GM12891 (cell line): Measurements from ENCODE around the gene NPFF.
A peak's percentile ranks its signal among the peaks of the same experiment; 100 is the strongest.

Source experiments
- DNase-seq: peaks from one replicate; pipeline ENCODE4 v3.0.0; 2011; ENCODE audit warnings: low spot score; ENCODE audit not compliant: insufficient read length
- FAIRE-seq: peaks from 2 replicates; lab custom pipeline; 2011; peaks lifted over from hg19 to GRCh38; lab: Jason Lieb, UNC
- PAX5 ChIP-seq: IDR thresholded peaks from 2 replicates; pipeline ENCODE4 v1.6.1; 2011; ENCODE audit warnings: low read length, moderate library complexity, mild to moderate bottlenecking; ENCODE audit not compliant: insufficient read depth, severe bottlenecking
- POLR2A ChIP-seq: IDR thresholded peaks from 2 replicates; pipeline ENCODE4 v1.6.1; 2011; ENCODE audit warnings: low read depth, low read length, control low read depth
- POLR2AphosphoS5 ChIP-seq: IDR thresholded peaks from 2 replicates; pipeline ENCODE4 v1.6.1; 2011; ENCODE audit warnings: low read depth, low read length, control low read depth
- POU2F2 ChIP-seq: IDR thresholded peaks from 2 replicates; pipeline ENCODE4 v1.6.1; 2011; ENCODE audit warnings: low read depth, mild to moderate bottlenecking, control low read depth, low read length, moderate library complexity
- SPI1 ChIP-seq: IDR thresholded peaks from 2 replicates; pipeline ENCODE4 v1.6.1; 2011; ENCODE audit warnings: low read depth, low read length, control low read depth
- TAF1 ChIP-seq: IDR thresholded peaks from 2 replicates; pipeline ENCODE4 v1.6.1; 2011; ENCODE audit warnings: low read depth, low read length, control low read depth

Gene NPFF

DNA sequence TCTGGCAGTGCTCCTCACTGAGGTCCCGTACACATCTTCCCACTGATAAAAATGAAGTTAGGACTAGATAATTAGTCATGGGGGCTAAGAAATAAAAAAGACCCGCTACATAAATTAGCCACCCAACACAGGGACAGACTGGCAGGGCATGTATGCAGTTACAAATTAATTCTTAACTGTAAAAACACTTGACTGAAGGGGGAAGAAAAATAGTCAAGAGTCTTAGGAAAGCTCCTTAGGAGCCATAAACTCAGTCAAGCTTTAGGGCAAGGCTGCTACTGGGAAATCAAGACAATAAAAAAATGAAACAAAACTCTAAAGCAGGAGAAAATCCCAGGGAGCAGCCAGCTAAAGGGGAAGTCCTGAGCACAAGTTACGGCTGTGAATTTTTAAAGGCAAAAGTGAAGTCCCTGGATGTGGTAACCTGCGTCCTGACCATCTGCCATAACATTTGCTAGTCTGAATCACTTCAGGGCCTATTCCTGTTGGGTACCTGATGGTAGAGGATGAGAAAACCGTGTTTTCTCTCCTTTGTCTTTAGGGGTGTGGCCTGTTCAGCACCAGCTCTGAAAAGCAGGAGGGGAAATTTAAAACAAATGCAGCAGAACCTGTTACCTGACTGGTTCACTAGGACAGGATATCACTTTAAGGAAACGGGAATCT lies 7.5 kb upstream of the NPFF start:
- FAIRE-seq = no peak
- TF ChIP-seq PAX5 (no peak), POU2F2 (no peak), POLR2A (no peak), SPI1 (no peak), TAF1 (no peak), POLR2AphosphoS5 (no peak)
- DNase-seq = no peak

DNA sequence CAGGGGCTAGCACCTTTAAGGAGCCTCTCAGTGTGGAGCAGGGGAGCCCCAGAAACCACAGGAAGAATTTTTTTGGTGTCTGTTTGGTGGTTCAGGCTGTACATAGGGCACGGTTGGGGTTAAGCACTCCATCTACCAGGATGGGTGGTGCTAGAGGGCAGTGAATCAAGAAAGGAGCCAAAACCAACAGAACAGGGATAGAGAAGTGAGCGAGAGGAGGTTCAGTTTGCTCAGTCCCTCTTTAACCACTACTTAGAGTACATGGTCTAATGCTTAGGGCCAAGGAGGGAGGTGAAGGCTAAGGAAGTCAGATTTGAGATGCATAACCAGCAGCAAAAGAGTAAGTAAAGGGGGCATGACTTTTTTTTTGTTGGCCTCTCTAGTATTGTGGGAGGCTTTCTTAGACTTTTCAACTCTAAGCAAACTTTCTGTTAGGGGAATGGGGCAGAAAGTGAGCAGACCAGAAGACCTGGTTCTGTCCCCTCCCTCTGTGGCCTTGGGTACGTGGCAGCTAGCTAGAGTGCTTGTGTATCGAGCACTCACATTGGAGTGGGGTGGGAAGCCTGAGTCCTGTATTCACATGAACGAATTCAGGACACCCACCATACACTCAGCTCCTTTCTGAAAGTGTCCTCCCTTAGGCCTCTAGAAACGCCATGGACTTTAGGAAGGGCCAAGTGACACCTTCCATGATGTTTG lies 6.6 kb upstream of the NPFF start:
- no peak for FAIRE-seq

DNA sequence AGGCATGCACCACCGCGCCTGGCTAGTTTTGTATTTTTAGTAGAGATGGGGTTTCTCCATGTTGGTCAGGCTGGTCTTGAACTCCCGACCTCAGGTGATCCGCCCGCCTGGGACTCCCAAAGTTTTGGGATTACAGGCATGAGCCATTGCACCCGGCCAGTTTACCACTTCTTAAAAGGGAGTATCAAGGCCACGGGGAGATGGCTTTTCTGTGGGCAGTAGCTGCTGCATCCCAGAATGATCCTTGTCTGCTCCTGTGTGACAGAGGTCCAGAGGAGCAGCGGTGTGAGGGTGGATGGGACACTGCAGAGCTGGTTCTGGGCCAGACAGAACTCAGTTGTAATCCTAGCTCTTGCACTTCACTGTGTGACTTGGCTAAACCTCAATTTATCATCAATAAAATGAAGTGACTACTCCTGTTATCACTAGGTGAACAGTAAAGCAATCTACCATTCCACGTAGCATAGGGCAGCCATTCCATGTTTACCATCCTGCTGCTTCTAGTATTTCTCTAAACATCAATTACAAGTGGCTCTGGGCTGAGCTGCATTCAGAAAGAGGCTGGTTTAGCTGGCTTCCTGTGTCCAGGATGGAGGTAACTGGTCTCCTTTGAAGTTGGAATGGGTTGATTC lies 3.0 kb upstream of the NPFF start:
- no peak for DNase-seq
- TF ChIP-seq SPI1 (no peak), POLR2A (no peak), POLR2AphosphoS5 (no peak), POU2F2 (no peak), PAX5 (no peak), TAF1 (no peak)
- no peak for FAIRE-seq

More for the DNA sequence above, 6.6 kb upstream of the NPFF start:
- TF ChIP-seq POU2F2 = no peak
- TF ChIP-seq PAX5 = no peak
- TF ChIP-seq SPI1 = no peak
- TF ChIP-seq POLR2AphosphoS5 = no peak
- no peak for TF ChIP-seq POLR2A
- TF ChIP-seq TAF1 = no peak
- no peak for DNase-seq

DNA sequence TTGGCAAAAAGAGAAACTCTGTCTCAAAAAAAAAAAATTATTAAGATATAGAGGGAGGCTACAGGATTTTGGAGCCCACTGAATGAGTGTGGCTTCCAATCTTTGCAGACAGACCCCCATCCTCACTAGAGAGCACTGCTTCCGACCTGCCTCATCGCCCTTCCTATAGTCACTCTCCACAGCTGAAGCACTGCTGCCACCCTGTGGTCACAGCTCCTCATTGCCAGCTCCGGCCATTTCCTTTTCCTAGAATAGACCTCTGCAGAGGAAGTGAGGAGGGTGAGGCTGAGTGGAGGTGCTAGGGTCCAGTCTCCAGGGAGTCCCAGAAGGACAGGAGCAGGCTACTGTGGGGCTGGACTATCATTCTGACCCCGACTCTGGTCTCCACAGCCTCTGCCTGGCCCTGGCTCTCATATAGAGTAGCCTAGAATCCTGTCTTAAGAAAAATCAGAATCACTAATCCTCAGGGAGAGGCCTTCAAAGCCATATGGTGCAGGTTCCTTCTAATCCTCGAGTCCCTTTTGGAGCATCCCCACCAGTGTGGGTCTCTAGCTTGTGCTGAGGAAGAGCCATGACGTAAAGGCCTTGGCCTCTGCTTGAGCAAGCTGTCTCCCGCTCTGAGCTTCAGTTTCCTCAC lies 1.4 kb upstream of the NPFF start:
- DNase-seq (peak; percentile 66), FAIRE-seq (peak; percentile 93)
- TF ChIP-seq POLR2A (no peak), SPI1 (peak; percentile 85)

DNA sequence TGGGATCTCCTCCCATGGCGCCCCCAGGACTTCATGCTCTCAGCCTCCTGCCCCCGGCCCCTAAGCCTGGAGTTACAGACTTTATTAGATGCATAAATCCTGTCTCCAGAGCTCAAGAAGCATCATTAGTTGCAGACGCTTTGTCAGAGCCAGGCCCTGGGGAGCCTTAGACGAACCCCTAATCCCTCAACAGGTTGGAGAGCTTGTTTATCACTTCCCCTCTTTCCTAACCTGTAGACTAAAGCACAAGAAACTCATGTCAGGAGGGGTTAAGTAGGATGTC lies 260 bp upstream of the NPFF start:
- no peak for TF ChIP-seq POLR2AphosphoS5
- TF ChIP-seq SPI1 = no peak
- TF ChIP-seq PAX5 = no peak
- no peak for TF ChIP-seq POU2F2
- TF ChIP-seq POLR2A = no peak
- no peak for TF ChIP-seq TAF1
- DNase-seq (no peak), FAIRE-seq (no peak)

DNA sequence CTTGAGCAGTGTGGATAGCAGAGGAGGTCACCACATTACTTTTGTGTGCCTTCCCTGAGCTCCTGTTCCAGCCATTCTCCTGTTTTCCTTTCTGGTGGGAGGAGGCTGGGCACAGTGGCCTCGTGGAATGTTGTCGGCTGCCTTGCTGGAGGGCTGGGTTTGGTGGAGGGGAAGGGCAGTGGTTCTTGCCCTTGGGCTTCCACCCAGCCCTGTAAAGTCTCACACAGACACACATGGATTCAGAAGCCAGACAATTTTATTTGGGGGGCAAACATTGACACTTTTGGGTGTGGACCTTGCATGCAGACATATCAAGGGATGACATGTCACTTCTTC lies 866 bp downstream of the NPFF start:
- no peak for TF ChIP-seq POU2F2
- TF ChIP-seq POLR2A = no peak
- TF ChIP-seq SPI1 = no peak
- no peak for TF ChIP-seq PAX5
- TF ChIP-seq POLR2AphosphoS5 = no peak
- no peak for TF ChIP-seq TAF1
- DNase-seq (no peak), FAIRE-seq (no peak)

DNA sequence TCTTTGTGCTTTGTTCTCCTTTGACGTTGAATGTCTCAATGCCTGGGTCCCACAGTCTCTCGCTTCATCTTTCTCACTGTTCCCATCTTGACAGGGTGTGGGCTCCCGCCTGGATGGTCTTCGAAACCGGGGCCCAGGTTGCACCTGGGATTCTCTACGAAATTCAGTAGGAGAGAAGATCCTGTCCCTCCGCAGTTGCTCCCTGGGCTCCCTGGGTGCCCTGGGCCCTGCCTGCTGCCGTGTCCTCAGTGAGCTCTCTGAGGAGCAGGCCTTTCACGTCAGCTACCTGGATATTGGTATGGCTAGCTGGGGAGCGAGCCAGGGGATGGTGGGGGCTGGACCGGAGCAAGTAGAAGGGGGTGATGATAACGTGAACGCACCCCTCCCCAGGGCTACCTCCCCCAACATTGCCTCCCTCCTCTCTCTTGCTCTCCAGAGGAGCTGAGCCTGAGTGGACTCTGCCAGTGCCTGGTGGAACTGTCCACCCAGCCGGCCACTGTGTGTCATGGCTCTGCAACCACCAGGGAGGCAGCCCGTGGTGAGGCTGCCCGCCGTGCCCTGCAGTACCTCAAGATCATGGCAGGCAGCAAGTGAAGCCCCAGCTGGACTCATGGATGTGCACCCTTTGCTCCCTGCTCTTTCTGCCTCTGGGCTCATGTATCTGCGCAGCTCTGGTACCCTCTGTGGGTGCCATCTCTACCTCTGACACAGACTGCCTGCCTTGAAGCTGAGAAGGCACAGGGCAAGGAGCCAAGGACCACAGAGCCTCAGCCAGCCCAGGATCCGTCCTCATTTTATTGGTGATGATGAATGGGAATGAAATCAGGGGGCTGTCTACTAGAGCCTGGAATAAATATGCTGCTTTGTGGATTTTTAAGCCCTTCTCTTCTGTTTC lies 1.5 kb downstream of the NPFF start:
- no peak for DNase-seq
- TF ChIP-seq SPI1 = no peak
- TF ChIP-seq POLR2AphosphoS5 = no peak
- no peak for TF ChIP-seq POU2F2
- no peak for TF ChIP-seq PAX5
- no peak for TF ChIP-seq TAF1
- TF ChIP-seq POLR2A = no peak
- no peak for FAIRE-seq

DNA sequence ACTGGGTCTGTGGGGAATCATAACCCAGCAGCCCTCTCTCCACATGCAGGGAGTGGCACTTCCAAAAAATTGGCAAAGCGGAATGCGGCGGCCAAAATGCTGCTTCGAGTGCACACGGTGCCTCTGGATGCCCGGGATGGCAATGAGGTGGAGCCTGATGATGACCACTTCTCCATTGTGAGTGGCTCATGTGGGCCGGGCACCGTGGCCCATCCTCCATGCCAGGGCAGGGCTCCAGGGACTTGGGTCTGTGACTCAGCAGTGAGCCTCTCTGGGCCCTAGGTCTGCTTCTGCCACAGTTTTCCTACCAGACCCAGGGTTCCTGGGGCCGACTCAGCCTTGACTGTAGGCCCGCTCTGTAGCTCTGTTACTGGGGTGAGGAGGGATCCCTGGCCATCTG lies 2.2 kb downstream of the NPFF start:
- FAIRE-seq (no peak), DNase-seq (no peak)
- TF ChIP-seq SPI1 (no peak), TAF1 (no peak), POLR2A (no peak), POLR2AphosphoS5 (no peak), PAX5 (no peak), POU2F2 (no peak)
